Measurements from ENCODE around the gene PRRG2. TPM values are rescaled to one million over a fixed set of nuclear protein-coding genes. Genes with fewer than 3 reads are reported as not detected.

PRRG2 gene
- total RNA-seq, 1 experiment from 2014 or later: 17.0 TPM

DNA sequence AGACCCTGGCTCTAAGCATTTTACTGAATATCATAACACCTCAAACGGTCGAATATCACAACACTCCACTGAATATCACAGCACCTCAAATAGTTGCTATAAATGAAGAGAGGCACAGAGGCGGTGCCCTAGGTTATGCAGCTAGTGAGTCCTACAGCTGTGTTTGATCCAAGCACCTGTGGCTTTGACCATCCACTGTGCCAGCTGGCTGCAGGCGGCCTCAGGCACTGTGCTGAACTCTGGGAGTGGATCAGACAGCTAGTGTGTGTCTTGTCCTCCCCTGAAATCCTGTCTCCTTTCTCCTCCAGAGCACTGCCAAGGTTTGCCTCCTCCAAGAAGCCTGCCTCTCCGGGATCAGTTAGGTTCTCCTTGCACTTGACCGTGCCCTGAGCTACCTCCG is 8.1 kb upstream of the PRRG2 start:
- Histone ChIP-seq H3K4me1 (ENCODE audit: insufficient read depth, low read length) (peaks cover 8% of the 10 kb centered on the region; the same call in 1 of the 2 replicates), H4K20me1 (ENCODE audit: low read length) (0 out of 2 replicates have a peak, but pooled peaks cover 5% of the 10 kb centered on the region), H3K9me2 (replicated peaks; ENCODE audit: low read length) (no peaks in the 10 kb centered on the region), H2AFZ (ENCODE audit: low read length) (no peak overlapping the region), H3K27me3 (ENCODE audit: low read length) (no peaks in the 10 kb centered on the region), H3K79me2 (ENCODE audit: low read length) (peaks cover 54% of the 10 kb centered on the region), H3K36me3 (ENCODE audit: low read depth, low read length) (peaks cover 20% of the 10 kb centered on the region), H3K27ac (ENCODE audit: low read length) (no peak overlapping the region), H3K4me3 (ENCODE audit: low read length) (no peak overlapping the region), H3K9ac (ENCODE audit: low read length) (no peak overlapping the region), H3K4me2 (ENCODE audit: low read length) (no peak overlapping the region), H3K9me3 (ENCODE audit: low read length) (no peaks in the 10 kb centered on the region), H3F3A (ENCODE audit: low read length, unreplicated experiment) (no peaks in the 10 kb centered on the region)
- ChIA-PET POLR2A (ENCODE audit: unreplicated experiment) (no interaction called here), CTCF (no interaction called here)
- TF ChIP-seq EZH2phosphoT487 (IDR thresholded peaks at IDR 0.05; ENCODE audit: borderline replicate concordance, low read length) (no peak), EZH2 (IDR thresholded peaks at IDR 0.05; ENCODE audit: low read length, unreplicated experiment) (no peak), CTCF (conservative IDR thresholded peaks at IDR 0.05; ENCODE audit: low read depth, low read length) (no peak)
- DNase-seq: no peak
- ATAC-seq: no peak
- BruUV-seq (replicated peaks): no TSS peak
- intact Hi-C loops (cut with micrococcal nuclease): no loop called here

GRCh38 chr19:49573425-49573824 is 7.7 kb upstream of the PRRG2 start:
- intact Hi-C loops (cut with micrococcal nuclease): no loop called here
- TF ChIP-seq EZH2 (IDR thresholded peaks at IDR 0.05; ENCODE audit: low read length, unreplicated experiment) (no peak), EZH2phosphoT487 (IDR thresholded peaks at IDR 0.05; ENCODE audit: borderline replicate concordance, low read length) (no peak), CTCF (conservative IDR thresholded peaks at IDR 0.05; ENCODE audit: low read depth, low read length) (no peak)
- H3K4me2 ChIP-seq (ENCODE audit: low read length): no peak overlapping the region
- H2AFZ ChIP-seq (ENCODE audit: low read length): no peak overlapping the region
- 0 out of 2 replicates have a peak, but pooled peaks cover 4% of the 10 kb centered on the region for H3K4me1 ChIP-seq (ENCODE audit: insufficient read depth, low read length)
- CTCF ChIA-PET: no interaction called here
- H3K27ac ChIP-seq (ENCODE audit: low read length): no peak overlapping the region
- H3K9me3 ChIP-seq (ENCODE audit: low read length): no peaks in the 10 kb centered on the region
- POLR2A ChIA-PET (ENCODE audit: unreplicated experiment): no interaction called here
- no peaks in the 10 kb centered on the region for H3K27me3 ChIP-seq (ENCODE audit: low read length)
- ATAC-seq (no peak; the same call in 1 of the 2 replicates), DNase-seq (no peak)
- peaks cover 54% of the 10 kb centered on the region for H3K79me2 ChIP-seq (ENCODE audit: low read length)
- BruUV-seq (replicated peaks): no TSS peak
- no peak overlapping the region for H3K4me3 ChIP-seq (ENCODE audit: low read length)
- 0 out of 2 replicates have a peak, but pooled peaks cover 1% of the 10 kb centered on the region for H4K20me1 ChIP-seq (ENCODE audit: low read length)
- no peak overlapping the region for H3K9ac ChIP-seq (ENCODE audit: low read length)
- no peaks in the 10 kb centered on the region for H3F3A ChIP-seq (ENCODE audit: low read length, unreplicated experiment)
- peaks cover 18% of the 10 kb centered on the region for H3K36me3 ChIP-seq (ENCODE audit: low read depth, low read length)
- no peaks in the 10 kb centered on the region for H3K9me2 ChIP-seq (replicated peaks; ENCODE audit: low read length)

DNA sequence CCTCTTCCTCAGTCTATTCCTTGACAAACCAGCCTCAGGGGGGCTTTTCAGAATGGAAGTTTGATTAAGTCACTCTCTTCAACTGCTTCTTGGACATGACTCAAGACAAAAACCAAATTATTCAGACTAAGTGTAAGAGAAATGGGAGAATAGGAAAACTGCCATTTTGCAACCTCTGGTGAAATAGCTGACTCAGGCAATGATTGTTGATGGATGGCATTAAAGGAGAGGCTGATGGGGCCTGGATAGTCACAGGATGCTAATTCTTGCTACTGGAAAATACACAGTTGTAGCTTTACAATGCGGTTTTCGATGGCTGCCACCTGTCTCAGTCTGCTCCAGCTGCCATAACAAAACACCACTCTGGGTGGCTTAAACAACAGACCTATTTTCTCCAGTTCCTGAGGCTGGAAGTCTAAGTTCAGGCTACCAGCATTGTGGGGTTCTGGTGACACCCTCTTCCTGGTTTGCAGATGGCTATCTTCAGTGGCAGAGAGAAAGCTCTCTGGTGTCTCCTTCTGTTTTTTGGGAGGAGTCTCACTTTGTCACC is 6.8 kb upstream of the PRRG2 start:
- Histone ChIP-seq H3K27me3 (ENCODE audit: low read length) (no peaks in the 10 kb centered on the region), H3K36me3 (ENCODE audit: low read depth, low read length) (peaks cover 18% of the 10 kb centered on the region), H3K4me3 (ENCODE audit: low read length) (no peak overlapping the region), H3K9me3 (ENCODE audit: low read length) (no peaks in the 10 kb centered on the region), H3K4me1 (ENCODE audit: insufficient read depth, low read length) (peaks cover 9% of the 10 kb centered on the region), H3F3A (ENCODE audit: low read length, unreplicated experiment) (no peaks in the 10 kb centered on the region), H2AFZ (ENCODE audit: low read length) (no peak overlapping the region), H3K27ac (ENCODE audit: low read length) (no peak overlapping the region), H3K9me2 (replicated peaks; ENCODE audit: low read length) (no peaks in the 10 kb centered on the region), H3K4me2 (ENCODE audit: low read length) (no peak overlapping the region), H3K79me2 (ENCODE audit: low read length) (peaks cover 56% of the 10 kb centered on the region), H4K20me1 (ENCODE audit: low read length) (0 out of 2 replicates have a peak, but pooled peaks cover 5% of the 10 kb centered on the region), H3K9ac (ENCODE audit: low read length) (no peak overlapping the region)
- no TSS peak for BruUV-seq (replicated peaks)
- no peak for DNase-seq
- ChIA-PET POLR2A (ENCODE audit: unreplicated experiment) (no interaction called here), CTCF (interaction anchor here (1.2 kb wide), 1 partner anchor 66 kb away, joined by 3 read pairs; the partner anchor contains the start of gene RRAS)
- no peak for TF ChIP-seq CTCF (conservative IDR thresholded peaks at IDR 0.05; ENCODE audit: low read depth, low read length)
- no peak for TF ChIP-seq EZH2 (IDR thresholded peaks at IDR 0.05; ENCODE audit: low read length, unreplicated experiment)
- no peak for TF ChIP-seq EZH2phosphoT487 (IDR thresholded peaks at IDR 0.05; ENCODE audit: borderline replicate concordance, low read length)
- intact Hi-C loops (cut with micrococcal nuclease): no loop called here
- no peak for ATAC-seq
